DMS114 treated with DMSO at 0.1 percent for 48 hours (cell line): ENCODE measurements around the gene PIGH.
"Not testable (repeated sequence)": the region's sequence is repeated elsewhere in the genome, so short reads cannot be mapped to it uniquely, and the experiment has no call there.

Experiments
- DNase-seq: peaks from one replicate; lab custom pipeline; 2025; ENCODE audit not compliant: unreplicated experiment; lab: John Stamatoyannopoulos, UW

The PIGH gene

DNA sequence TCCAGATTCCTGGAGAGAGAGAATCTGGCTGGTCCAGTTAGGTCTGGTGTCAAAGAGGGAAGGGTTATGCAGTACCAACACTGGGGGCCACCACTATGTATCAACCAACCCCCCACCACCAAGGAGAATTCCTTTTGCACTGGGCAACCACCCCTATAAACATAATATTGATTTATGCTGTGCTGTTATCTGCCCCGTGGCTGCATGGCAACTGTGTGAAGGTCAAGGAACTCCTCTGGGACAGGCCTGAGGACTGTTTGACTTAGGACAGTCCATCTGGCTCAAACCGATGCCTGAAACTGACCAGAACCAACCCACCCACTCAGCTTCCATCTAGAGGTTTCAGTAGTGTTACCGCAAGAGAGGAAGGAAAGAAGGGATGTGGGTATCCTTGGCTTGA lies 46.5 kb downstream of the PIGH start:
- no peak for DNase-seq

DNA sequence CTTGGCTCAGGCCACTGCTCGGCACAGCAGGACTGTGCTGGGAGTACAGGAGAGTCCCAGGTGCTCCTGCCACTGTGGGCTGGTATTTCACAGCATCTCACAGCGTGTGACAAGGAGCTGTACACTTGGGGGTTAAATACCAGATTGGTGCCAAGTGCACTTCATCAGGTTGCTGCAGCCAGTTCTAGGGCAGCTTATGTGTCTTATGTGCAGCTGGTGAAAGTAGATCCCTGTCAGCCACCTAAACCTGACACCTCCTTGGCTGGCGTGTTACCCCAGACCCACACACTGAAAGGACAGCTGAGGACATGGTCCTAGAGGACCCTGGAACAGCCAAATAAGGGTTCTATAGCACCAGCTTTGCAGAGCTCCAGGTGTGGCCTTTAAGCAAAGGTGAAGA lies 48.1 kb downstream of the PIGH start:
- DNase-seq = no peak

DNA sequence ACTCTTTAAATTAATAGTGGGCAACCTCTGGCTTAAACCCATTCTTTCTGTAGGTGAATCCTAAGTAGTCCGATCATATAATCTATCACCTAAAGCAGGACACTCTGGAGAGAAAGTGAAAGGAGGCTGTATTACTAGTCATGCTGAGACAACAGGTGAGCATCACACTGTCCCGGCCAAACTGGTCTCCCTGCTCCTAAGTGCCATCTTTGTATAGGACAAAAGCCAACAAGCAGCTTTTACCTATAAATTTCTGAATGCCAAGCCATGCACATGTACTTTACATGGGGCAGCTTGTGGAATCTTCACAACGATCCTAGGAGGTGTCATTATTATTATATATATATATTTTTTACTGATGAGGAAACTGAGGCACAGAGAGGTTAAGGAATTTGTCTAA lies 48.9 kb downstream of the PIGH start:
- DNase-seq = no peak

DNA sequence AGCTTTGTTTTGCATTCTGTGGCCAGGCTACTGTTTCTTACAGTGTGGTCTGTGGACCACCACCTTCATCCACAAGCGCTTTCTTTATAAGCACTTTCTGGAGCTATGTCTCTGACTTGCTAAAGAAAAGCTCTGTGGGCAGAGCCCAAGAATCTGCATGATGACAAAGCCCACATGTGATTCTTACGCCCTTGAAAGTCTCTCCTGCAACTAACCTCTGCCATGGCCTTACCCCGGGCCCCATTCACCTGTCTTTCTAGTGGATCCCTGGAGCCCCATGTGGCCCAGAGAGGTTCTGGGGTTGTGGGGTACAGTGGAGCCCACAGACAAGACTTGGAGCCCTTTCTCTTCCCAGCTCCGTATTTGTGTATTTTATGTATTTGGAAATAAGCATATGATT lies 50.3 kb downstream of the PIGH start:
- no peak for DNase-seq

DNA sequence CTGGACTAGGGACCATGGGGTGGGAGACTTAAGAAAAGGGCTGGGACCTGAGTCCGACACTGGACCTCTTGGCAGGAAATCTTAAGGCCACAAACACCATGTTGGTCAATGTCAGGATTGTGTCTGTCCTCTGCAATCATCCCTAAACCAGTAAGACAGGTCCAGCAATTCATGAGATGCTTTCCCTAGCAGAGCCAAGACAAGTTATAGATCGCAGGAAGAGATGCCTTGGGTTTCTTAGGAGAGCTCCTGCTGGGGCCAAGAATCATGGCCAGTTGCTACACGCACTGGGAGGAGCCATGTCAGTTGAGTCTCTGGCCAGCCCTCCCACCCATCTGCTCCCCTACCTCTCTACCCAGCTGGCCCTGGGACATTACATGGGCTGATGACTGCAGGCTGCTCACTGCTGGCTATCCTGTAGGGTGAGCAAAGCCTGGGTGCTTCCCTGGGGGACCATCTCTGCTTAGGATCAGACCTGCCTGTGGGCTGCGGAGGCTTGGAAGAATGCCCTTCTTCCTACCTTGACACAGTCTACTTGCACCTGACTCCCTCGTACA lies 52.8 kb downstream of the PIGH start:
- DNase-seq = no peak

DNA sequence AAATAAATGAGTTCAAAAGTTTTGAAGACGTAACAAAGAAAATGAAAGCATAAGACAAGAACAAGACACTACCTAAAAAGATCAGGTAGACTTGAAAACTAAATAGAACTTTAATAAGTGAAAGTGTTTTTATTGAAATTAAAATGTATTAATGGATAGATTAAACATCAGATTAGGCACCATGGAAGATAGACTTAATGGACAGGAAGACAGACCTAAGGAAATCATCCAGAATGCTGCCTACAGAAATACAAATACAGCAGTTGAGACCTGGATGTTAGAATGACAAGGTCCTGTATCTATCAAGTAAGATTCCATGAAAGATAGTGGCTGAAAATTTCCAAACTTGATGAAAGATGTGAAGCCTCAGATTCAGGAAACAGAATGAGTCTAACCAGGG lies 55.5 kb downstream of the PIGH start:
- no peak for DNase-seq

DNA sequence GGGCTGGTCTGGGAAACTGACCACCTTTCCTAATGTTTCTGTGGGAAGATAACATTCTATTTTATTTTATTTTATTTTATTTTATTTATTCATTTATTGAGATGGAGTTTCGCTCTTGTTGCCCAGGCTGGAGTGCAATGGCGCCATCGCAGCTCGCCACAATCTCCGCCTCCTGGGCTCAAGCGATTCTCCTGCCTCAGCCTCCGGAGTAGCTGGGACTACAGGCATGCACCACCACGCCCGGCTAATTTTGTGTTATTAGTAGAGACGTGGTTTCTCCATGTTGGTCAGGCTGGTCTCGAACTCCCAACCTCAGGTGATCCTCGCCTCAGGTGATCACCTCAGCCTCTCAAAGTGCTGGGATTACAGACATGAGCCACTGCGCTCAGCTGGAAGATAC lies 57.4 kb downstream of the PIGH start:
- DNase-seq = not testable (repeated sequence)

DNA sequence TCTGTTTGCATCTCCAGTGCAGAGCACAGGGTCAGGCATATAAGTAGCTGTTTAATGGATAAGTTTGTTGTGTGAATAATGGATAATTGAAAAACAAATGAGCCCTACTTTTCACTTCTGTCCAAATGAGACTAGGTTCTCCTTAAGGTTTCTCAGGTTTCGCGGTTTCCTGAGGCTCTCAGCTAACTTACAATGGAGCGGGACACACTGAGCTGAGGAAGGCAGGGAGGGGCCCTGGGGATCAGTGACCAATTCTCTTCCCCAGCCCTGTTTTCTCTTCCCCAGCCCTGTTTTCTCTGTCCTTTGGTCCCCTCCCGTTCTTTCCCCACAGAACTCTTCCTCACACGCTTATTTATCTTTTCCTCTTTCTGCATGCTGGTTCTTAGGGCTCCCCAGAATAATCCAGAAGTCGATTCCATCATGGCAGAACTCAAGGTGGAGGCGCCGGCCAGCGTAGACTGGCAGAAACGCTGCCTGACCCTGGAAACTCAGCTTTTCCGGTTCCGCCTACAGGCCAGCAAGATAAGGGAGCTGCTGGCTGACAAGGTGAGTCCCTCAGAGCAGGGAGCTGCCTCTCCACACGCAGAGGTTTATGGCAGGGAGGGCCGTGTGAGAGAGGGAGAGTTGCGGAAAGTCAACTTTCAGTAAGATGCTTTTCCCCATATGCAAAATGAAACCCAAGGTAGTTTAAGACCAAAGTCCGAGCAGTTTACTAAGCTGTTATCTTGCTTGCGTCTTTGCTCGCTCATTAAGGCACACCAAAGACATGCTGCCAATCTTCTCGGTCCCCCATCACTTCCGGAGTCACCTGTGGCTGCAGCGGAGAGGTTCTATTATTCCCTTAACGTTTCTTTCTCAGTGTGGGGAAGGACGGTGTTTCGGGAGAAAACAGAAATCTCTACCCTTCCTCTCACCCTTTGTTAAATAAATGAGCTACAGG lies 58.4 kb downstream of the PIGH start:
- DNase-seq = no peak
